Vagina (tissue), 2 donors: ENCODE results near the gene ZNF350.

Experiments used
- POLR2A ChIP-seq, 2 donors: fragments of 450-650 bp; IDR thresholded peaks; one replicate each; pipeline ENCODE4 v1.6.1; 2017; ENCODE audit warnings: antibody characterized with exemption in 2 of 2, mild to moderate bottlenecking in 2 of 2, moderate library complexity in 2 of 2
- POLR2AphosphoS5 ChIP-seq, 2 donors: sonication (generic); formaldehyde crosslinking; IDR thresholded peaks; one replicate each; pipeline ENCODE4 v1.9.0; 2017; ENCODE audit warnings: antibody characterized with exemption in 2 of 2, mild to moderate bottlenecking in 2 of 2, low read depth in 1 of 2; ENCODE audit not compliant: insufficient read depth in 1 of 2
- TF ChIP-seq, protein P1 (sequence below), 3 experiments: fragments of 450-650 bp in 2 of 3; fragments of 200-600 bp in 1 of 3; sonication (generic) in 1 of 3; IDR thresholded peaks; one replicate each; pipeline ENCODE4 v1.5.1; 2017 to 2019; ENCODE audit warnings: antibody characterized with exemption in 3 of 3, mild to moderate bottlenecking in 2 of 3, moderate library complexity in 2 of 3

DNA sequence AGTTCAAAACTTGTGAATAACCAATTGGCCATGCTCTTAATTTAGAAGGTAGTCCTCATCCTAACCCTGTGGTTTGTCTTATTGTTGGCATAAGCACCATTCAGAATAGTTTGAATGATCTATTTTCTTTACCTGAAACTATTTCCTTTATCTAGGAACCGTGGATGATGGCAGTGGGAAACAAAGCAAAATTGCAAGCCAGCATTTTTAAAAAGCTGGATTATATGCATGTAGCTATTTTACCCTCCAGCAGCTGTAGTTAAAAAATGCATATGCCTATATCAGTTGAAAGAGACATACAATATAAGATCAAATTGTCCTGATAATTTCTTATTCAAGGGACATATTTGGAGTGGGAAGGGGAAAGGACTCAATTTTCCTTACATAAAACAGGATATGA is 40.0 kb downstream of the ZNF350 start:
- TF ChIP-seq, protein P1, sequence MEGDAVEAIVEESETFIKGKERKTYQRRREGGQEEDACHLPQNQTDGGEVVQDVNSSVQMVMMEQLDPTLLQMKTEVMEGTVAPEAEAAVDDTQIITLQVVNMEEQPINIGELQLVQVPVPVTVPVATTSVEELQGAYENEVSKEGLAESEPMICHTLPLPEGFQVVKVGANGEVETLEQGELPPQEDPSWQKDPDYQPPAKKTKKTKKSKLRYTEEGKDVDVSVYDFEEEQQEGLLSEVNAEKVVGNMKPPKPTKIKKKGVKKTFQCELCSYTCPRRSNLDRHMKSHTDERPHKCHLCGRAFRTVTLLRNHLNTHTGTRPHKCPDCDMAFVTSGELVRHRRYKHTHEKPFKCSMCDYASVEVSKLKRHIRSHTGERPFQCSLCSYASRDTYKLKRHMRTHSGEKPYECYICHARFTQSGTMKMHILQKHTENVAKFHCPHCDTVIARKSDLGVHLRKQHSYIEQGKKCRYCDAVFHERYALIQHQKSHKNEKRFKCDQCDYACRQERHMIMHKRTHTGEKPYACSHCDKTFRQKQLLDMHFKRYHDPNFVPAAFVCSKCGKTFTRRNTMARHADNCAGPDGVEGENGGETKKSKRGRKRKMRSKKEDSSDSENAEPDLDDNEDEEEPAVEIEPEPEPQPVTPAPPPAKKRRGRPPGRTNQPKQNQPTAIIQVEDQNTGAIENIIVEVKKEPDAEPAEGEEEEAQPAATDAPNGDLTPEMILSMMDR (IDR thresholded peaks at IDR 0.05), result no peak
- TF ChIP-seq POLR2A (IDR thresholded peaks at IDR 0.05), result no peak
- no peak for TF ChIP-seq POLR2AphosphoS5 (IDR thresholded peaks at IDR 0.05; ENCODE audit: insufficient read depth in 1 of 2, low read depth in 1 of 2)
